Measurements from ENCODE around the gene IRGQ. TPM values are rescaled to one million over a fixed set of nuclear protein-coding genes. Genes with fewer than 3 reads are reported as not detected.
A peak's percentile ranks its signal among the peaks of the same experiment; 100 is the strongest.

Gene IRGQ
- total and polyA plus RNA-seq, 5 donors from 2014 or later, result 0.54 to 40.9 (median 1.5) TPM

- peaks cover 18% of the 10 kb centered on the region for H3K36me3 Mint-ChIP-seq
- Histone ChIP-seq H3K27me3 (ENCODE audit: control insufficient read depth, insufficient read depth, low read length) (no peaks in the 10 kb centered on the region), H3K36me3 (ENCODE audit: control insufficient read depth, insufficient read depth, low read length) (peaks cover 4% of the 10 kb centered on the region), H3K9me3 (ENCODE audit: control insufficient read depth in 2 of 2, low read length in 2 of 2) (no peaks in the 10 kb centered on the region), H3K4me3 (ENCODE audit: low read depth, low read length) (peak overlapping the region; percentile 95), H3K4me1 (ENCODE audit: control insufficient read depth, insufficient read depth, low read length, poor library complexity, severe bottlenecking) (peaks cover 20% of the 10 kb centered on the region), H3K27ac (ENCODE audit: insufficient read depth, low read length, poor library complexity, severe bottlenecking) (peak overlapping the region; percentile 81)
- ATAC-seq (ENCODE audit: low read depth in 2 of 2) (no peak), DNase-seq (no peak)
- no peaks in the 10 kb centered on the region for H3K9me3 Mint-ChIP-seq
- H3K27me3 Mint-ChIP-seq, result peaks cover 10% of the 10 kb centered on the region
- H3K4me1 Mint-ChIP-seq, result peaks cover 13 to 53% (median 27%) of the 10 kb centered on the region in 4 donors
- H3K4me3 Mint-ChIP-seq, result peak overlapping the region; percentile 95 to 100 (median 97)
- H3K27ac Mint-ChIP-seq, result peak overlapping the region; percentile 43 to 99 (median 98)
These were observed 21.3 kb downstream of the IRGQ start for GRCh38 chr19:43574424-43575155.

- H3K4me1 Mint-ChIP-seq, result peaks cover 13 to 52% (median 27%) of the 10 kb centered on the region in 4 donors
These were observed 23.8 kb downstream of the IRGQ start for GRCh38 chr19:43572171-43572588.

GRCh38 chr19:43570174-43570791 is 25.7 kb downstream of the IRGQ start:
- no peak for ATAC-seq (ENCODE audit: low read depth in 2 of 2)
- peaks cover 21% of the 10 kb centered on the region for H3K36me3 Mint-ChIP-seq
- H3K4me1 Mint-ChIP-seq, result peaks cover 13 to 44% (median 28%) of the 10 kb centered on the region in 4 donors
- DNase-seq, result no peak
- H3K9me3 Mint-ChIP-seq, result peaks cover 0 to 2% (median 0%) of the 10 kb centered on the region in 7 donors
- peaks cover 2% of the 10 kb centered on the region for H3K27me3 Mint-ChIP-seq
- H3K27ac Mint-ChIP-seq, result peak overlapping the region; percentile 81 to 90 (median 87)
- peaks cover 15% of the 10 kb centered on the region for H3K4me1 ChIP-seq (ENCODE audit: control insufficient read depth, insufficient read depth, low read length, poor library complexity, severe bottlenecking)
- H3K4me3 ChIP-seq (ENCODE audit: low read depth, low read length), result no peak overlapping the region
- H3K9me3 ChIP-seq (ENCODE audit: control insufficient read depth in 2 of 2, low read length in 2 of 2), result no peaks in the 10 kb centered on the region
- peak overlapping the region in 1 of 4 donors; percentile 56 for H3K4me3 Mint-ChIP-seq
- H3K27ac ChIP-seq (ENCODE audit: insufficient read depth, low read length, poor library complexity, severe bottlenecking), result no peak overlapping the region
- H3K27me3 ChIP-seq (ENCODE audit: control insufficient read depth, insufficient read depth, low read length), result no peaks in the 10 kb centered on the region
- peaks cover 4% of the 10 kb centered on the region for H3K36me3 ChIP-seq (ENCODE audit: control insufficient read depth, insufficient read depth, low read length)

More at GRCh38 chr19:43572171-43572588, 23.8 kb downstream of the IRGQ start:
- no peak overlapping the region for H3K4me3 ChIP-seq (ENCODE audit: low read depth, low read length)
- peaks cover 4% of the 10 kb centered on the region for H3K36me3 ChIP-seq (ENCODE audit: control insufficient read depth, insufficient read depth, low read length)
- H3K27ac Mint-ChIP-seq, result peak overlapping the region in 2 of 3 donors; percentile 80 to 87
- peaks cover 18% of the 10 kb centered on the region for H3K36me3 Mint-ChIP-seq
- peaks cover 8% of the 10 kb centered on the region for H3K27me3 Mint-ChIP-seq
- no peaks in the 10 kb centered on the region for H3K27me3 ChIP-seq (ENCODE audit: control insufficient read depth, insufficient read depth, low read length)
- peaks cover 20% of the 10 kb centered on the region for H3K4me1 ChIP-seq (ENCODE audit: control insufficient read depth, insufficient read depth, low read length, poor library complexity, severe bottlenecking)
- no peak overlapping the region for H3K27ac ChIP-seq (ENCODE audit: insufficient read depth, low read length, poor library complexity, severe bottlenecking)
- DNase-seq (no peak), ATAC-seq (ENCODE audit: low read depth in 2 of 2) (no peak)
- no peaks in the 10 kb centered on the region for H3K9me3 ChIP-seq (ENCODE audit: control insufficient read depth in 2 of 2, low read length in 2 of 2)
- peak overlapping the region in 2 of 4 donors; percentile 43 to 69 for H3K4me3 Mint-ChIP-seq
- H3K9me3 Mint-ChIP-seq, result no peaks in the 10 kb centered on the region

DNA sequence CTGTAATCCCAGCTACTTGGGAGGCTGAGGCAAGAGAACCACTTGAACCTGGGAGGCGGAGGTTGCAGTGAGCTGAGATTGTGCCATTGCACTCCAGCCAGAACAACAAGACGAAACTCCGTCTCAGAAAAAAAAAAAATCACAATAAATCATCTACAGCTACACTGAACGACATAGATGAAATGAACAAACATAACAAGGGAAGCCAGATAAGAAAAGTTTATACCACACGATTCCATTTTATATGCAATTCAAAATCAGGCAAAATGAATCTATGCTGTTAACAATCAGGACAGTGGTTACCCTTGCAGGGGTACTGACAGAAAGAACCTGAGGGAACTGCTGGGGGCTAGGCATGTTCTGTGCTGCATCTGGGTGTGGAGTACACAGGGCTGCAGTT is 26.3 kb downstream of the IRGQ start:
- peak overlapping the region in 2 of 4 donors; percentile 15 to 56 for H3K4me3 Mint-ChIP-seq
- H3K4me1 Mint-ChIP-seq, result peaks cover 13 to 41% (median 27%) of the 10 kb centered on the region in 4 donors

DNA sequence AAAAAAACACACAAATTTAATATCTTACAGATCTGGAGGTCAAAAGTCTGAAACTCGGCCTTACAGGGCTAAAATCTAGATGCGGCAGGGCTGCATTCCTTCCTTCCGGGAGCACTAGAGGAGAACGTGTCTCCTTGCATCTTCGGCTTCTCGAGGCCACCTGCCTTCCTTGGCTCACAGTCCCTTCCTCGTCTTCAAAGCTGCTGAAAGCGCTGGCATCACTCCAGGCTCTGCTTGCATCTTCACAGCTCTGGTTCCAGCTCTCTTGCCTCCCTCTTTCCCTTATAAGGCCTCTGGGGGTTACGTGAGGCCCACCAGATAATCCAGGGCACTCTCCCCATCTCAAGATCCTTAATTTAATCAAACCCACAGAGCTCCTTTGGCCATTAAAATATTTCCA is 31.1 kb downstream of the IRGQ start:
- no peak for DNase-seq
- Histone ChIP-seq H3K9me3 (ENCODE audit: control insufficient read depth in 2 of 2, low read length in 2 of 2) (no peaks in the 10 kb centered on the region), H3K27me3 (ENCODE audit: control insufficient read depth, insufficient read depth, low read length) (no peaks in the 10 kb centered on the region), H3K4me1 (ENCODE audit: control insufficient read depth, insufficient read depth, low read length, poor library complexity, severe bottlenecking) (peaks cover 35% of the 10 kb centered on the region), H3K4me3 (ENCODE audit: low read depth, low read length) (no peak overlapping the region), H3K27ac (ENCODE audit: insufficient read depth, low read length, poor library complexity, severe bottlenecking) (no peak overlapping the region), H3K36me3 (ENCODE audit: control insufficient read depth, insufficient read depth, low read length) (peaks cover 4% of the 10 kb centered on the region)
- peaks cover 16% of the 10 kb centered on the region for H3K36me3 Mint-ChIP-seq
- peak overlapping the region; percentile 38 to 97 (median 65) for H3K27ac Mint-ChIP-seq
- ATAC-seq (ENCODE audit: low read depth in 2 of 2), result no peak
- H3K27me3 Mint-ChIP-seq, result no peaks in the 10 kb centered on the region
- peaks cover under 1 to 54% (median 42%) of the 10 kb centered on the region in 4 donors for H3K4me1 Mint-ChIP-seq
- H3K4me3 Mint-ChIP-seq, result no peak overlapping the region
- peaks cover 0 to 2% (median 0%) of the 10 kb centered on the region in 7 donors for H3K9me3 Mint-ChIP-seq

More for the DNA sequence above, 26.3 kb downstream of the IRGQ start:
- ATAC-seq (ENCODE audit: low read depth in 2 of 2), result no peak
- peaks cover 0 to 2% (median 0%) of the 10 kb centered on the region in 7 donors for H3K9me3 Mint-ChIP-seq
- H3K27me3 Mint-ChIP-seq, result no peaks in the 10 kb centered on the region
- H3K4me3 ChIP-seq (ENCODE audit: low read depth, low read length), result no peak overlapping the region
- no peak for DNase-seq
- no peak overlapping the region for H3K27ac ChIP-seq (ENCODE audit: insufficient read depth, low read length, poor library complexity, severe bottlenecking)
- H3K4me1 ChIP-seq (ENCODE audit: control insufficient read depth, insufficient read depth, low read length, poor library complexity, severe bottlenecking), result peaks cover 12% of the 10 kb centered on the region
- H3K9me3 ChIP-seq (ENCODE audit: control insufficient read depth in 2 of 2, low read length in 2 of 2), result no peaks in the 10 kb centered on the region
- H3K36me3 Mint-ChIP-seq, result peaks cover 21% of the 10 kb centered on the region
- peak overlapping the region in 2 of 3 donors; percentile 81 to 87 for H3K27ac Mint-ChIP-seq
- no peaks in the 10 kb centered on the region for H3K27me3 ChIP-seq (ENCODE audit: control insufficient read depth, insufficient read depth, low read length)
- peaks cover 4% of the 10 kb centered on the region for H3K36me3 ChIP-seq (ENCODE audit: control insufficient read depth, insufficient read depth, low read length)

DNA sequence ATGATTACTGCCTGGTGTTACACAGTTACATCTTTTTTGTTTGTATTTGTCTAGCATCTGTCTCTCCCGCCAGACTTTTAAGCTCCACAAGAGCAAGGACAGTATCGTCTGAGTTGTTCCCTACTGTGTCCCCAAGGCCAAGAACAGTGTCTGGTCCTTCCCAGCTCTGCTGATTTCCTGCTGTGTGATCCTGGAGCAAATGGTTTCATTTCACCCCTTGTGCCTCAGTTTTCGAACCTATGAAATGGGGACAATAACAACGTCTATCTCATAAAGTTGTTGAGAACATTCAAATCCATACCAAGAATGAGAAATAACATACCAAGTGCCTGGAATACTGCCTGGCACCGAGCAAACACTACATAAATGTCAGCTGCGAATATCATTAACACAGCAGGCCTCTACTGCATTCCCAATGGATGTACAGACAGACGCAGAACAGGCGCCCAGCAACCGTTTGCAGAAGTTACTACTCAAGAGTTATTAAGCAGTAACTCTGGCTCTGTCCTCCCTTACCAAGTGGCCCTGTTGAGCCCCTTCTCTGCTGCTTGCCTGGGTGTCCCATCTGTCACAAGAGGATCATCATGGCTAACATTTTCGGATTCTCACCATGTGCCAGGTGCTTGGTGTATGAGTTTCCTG is 32.0 kb downstream of the IRGQ start:
- peak overlapping the region; percentile 93 to 99 (median 97) for H3K27ac Mint-ChIP-seq
- Histone ChIP-seq H3K4me3 (ENCODE audit: low read depth, low read length) (no peak overlapping the region), H3K4me1 (ENCODE audit: control insufficient read depth, insufficient read depth, low read length, poor library complexity, severe bottlenecking) (peaks cover 35% of the 10 kb centered on the region), H3K9me3 (ENCODE audit: control insufficient read depth in 2 of 2, low read length in 2 of 2) (no peaks in the 10 kb centered on the region), H3K36me3 (ENCODE audit: control insufficient read depth, insufficient read depth, low read length) (peaks cover 4% of the 10 kb centered on the region), H3K27ac (ENCODE audit: insufficient read depth, low read length, poor library complexity, severe bottlenecking) (peak overlapping the region; percentile 92), H3K27me3 (ENCODE audit: control insufficient read depth, insufficient read depth, low read length) (no peaks in the 10 kb centered on the region)
- DNase-seq, result no peak
- peaks cover 21% of the 10 kb centered on the region for H3K36me3 Mint-ChIP-seq
- H3K4me3 Mint-ChIP-seq, result peak overlapping the region; percentile 8 to 86 (median 31)
- no peaks in the 10 kb centered on the region for H3K27me3 Mint-ChIP-seq
- peaks cover 0 to 55% (median 44%) of the 10 kb centered on the region in 4 donors for H3K4me1 Mint-ChIP-seq
- no peak for ATAC-seq (ENCODE audit: low read depth in 2 of 2)
- H3K9me3 Mint-ChIP-seq, result peaks cover 0 to 2% (median 0%) of the 10 kb centered on the region in 7 donors

DNA sequence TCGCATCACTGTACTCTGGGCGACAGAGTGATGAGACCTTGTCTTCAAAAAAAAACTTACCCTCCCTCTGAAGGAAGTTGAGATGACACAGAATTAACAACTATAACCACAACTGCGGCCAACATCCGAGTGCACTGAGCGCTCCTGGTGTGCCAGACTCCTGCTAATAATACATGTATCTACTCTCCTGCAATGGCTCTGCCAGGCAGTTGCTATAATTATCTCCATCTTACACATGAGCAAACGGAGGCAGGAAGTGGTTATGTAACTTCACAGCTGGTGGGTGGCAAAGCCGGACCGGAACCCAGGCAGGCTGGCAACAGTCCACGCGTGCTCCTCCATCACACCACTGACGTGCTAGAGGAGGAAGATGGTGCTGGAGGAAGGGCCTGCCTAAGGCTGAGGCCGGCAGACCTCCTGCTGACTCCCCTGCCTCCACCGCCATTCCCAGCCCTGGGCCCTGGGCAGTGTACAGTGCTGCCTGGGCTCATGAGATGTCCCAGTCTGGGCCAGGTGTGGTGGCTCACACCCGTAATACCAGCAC is 33.2 kb downstream of the IRGQ start:
- peaks cover 9% of the 10 kb centered on the region for H3K36me3 ChIP-seq (ENCODE audit: control insufficient read depth, insufficient read depth, low read length)
- peak overlapping the region; percentile 76 for H3K4me3 ChIP-seq (ENCODE audit: low read depth, low read length)
- peaks cover 35% of the 10 kb centered on the region for H3K4me1 ChIP-seq (ENCODE audit: control insufficient read depth, insufficient read depth, low read length, poor library complexity, severe bottlenecking)
- ATAC-seq (ENCODE audit: low read depth in 2 of 2) (peak; percentile 93 to 94), DNase-seq (peak; percentile 54 to 94 (median 83))
- Mint-ChIP-seq H3K36me3 (peaks cover 22% of the 10 kb centered on the region), H3K27ac (peak overlapping the region; percentile 93 to 99 (median 97)), H3K9me3 (peaks cover 0 to 2% (median 0%) of the 10 kb centered on the region in 7 donors), H3K27me3 (no peaks in the 10 kb centered on the region), H3K4me3 (peak overlapping the region; percentile 22 to 86 (median 66)), H3K4me1 (peaks cover 0 to 57% (median 43%) of the 10 kb centered on the region in 4 donors)
- peak overlapping the region; percentile 92 for H3K27ac ChIP-seq (ENCODE audit: insufficient read depth, low read length, poor library complexity, severe bottlenecking)
- no peaks in the 10 kb centered on the region for H3K27me3 ChIP-seq (ENCODE audit: control insufficient read depth, insufficient read depth, low read length)
- H3K9me3 ChIP-seq (ENCODE audit: control insufficient read depth in 2 of 2, low read length in 2 of 2), result no peaks in the 10 kb centered on the region
